ENCODE data around the gene MBNL2. TPM values are rescaled to one million over a fixed set of nuclear protein-coding genes. Genes with fewer than 3 reads are reported as not detected.

The MBNL2 gene
- total and polyA plus RNA-seq, 2 of the 13 experiments (the other 11 are each of a cell fraction or from before 2014, with no cell fraction given), result 30.8 to 59.0 TPM

DNA sequence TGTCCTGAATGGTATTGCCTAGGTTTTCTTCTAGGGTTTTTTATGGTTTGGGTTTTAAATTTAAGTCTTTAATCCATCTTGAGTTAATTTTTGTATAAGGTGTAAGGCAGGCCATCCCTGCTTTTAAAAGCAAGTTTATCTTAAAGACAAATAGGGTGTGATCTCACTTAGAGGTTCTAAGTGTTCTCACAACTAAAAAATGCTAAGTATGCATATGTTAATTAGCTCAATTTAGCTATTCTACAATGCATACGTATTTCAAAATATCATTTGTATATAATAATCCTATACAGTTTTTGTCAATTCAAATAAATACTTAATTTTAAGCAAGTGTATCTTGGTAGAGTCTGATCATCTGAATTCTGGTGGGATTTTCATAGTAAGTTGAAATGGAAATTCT lies 50.4 kb downstream of the MBNL2 start:
- no peaks in the 10 kb centered on the region for H3K27me3 ChIP-seq (ENCODE audit: control insufficient read depth in 1 of 2, insufficient read depth in 2 of 2, low read length in 2 of 2)
- no TSS peak for BruUV-seq (replicated peaks)

DNA sequence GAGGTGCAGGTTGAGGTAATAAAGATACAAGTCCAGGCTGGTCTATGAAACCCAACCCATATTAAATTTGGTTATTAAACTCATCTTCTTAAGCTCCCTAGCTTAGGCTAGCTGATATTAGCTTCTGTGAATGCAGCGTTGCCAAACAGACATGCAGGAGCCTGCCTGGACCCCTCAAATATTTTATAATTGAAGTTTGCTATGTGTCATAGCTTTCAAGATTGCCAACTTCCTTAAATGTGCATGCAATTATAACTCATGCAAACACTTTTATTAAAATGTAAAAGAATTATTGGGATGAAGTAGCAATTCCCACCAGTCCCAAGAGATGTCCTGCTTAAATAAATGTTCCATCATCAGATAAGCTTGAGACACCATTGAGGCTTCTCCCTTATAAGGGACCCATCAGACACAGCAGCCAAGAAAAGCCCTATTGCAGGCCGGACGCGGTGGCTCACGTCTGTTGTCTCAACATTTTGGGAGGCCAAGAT lies 51.3 kb downstream of the MBNL2 start:
- Histone ChIP-seq H2AFZ (ENCODE audit: low read length) (no peak overlapping the region), H3K4me2 (ENCODE audit: low read depth, low read length) (peak overlapping the region; percentile 26; the same call in 1 of the 2 replicates), H3K79me2 (ENCODE audit: insufficient read depth, low read length) (peaks cover 77% of the 10 kb centered on the region), H3K4me1 (ENCODE audit: insufficient read depth, low read length) (peaks cover 94% of the 10 kb centered on the region), H3K4me3 (replicated peaks in 1 of 3; ENCODE audit: insufficient read depth in 1 of 3, low read depth in 2 of 3, low read length in 3 of 3) (no peak overlapping the region), H4K20me1 (ENCODE audit: insufficient read depth, low read length) (peaks cover 1% of the 10 kb centered on the region; the same call in 1 of the 2 replicates), H3K9ac (ENCODE audit: insufficient read depth, low read depth, low read length) (peak overlapping the region; percentile 57; the same call in 1 of the 2 replicates), H3K36me3 (replicated peaks in 1 of 2; ENCODE audit: control insufficient read depth in 1 of 2, insufficient read depth in 2 of 2, low read length in 2 of 2) (peaks cover 5 to 31% of the 10 kb centered on the region in 2 experiments), H3K9me3 (ENCODE audit: low read length) (no peaks in the 10 kb centered on the region), H3K27ac (ENCODE audit: extremely low read length, insufficient read depth, low read length) (peak overlapping the region; percentile 86), H3K27me3 (ENCODE audit: control insufficient read depth in 1 of 2, insufficient read depth in 2 of 2, low read length in 2 of 2) (no peaks in the 10 kb centered on the region)
- 98% methylated on average over 5 of the region's 5 CpGs for WGBS (ENCODE audit: low lambda C conversion rate)
- ATAC-seq, result no peak
- BruUV-seq (replicated peaks), result no TSS peak
- intact Hi-C loops (cut with micrococcal nuclease; ENCODE audit: unreplicated experiment), result no loop called here
- CTCF ChIA-PET (ENCODE audit: low intra/inter-chr PET ratio, low total read pairs), result no interaction called here
- POLR2A ChIA-PET, result interaction anchor here (1.4 to 2.3 kb wide), 2 partner anchors 14 to 15 kb away, joined by 4 to 11 read pairs; no protein-coding TSS in a partner anchor
- DNase-seq (ENCODE audit: low spot score), result no peak
- in situ Hi-C loops (cut with HindIII; ENCODE audit: extremely low pct_ligation_motif_present, low pct_unique_long_range_greater_than_20kb), result no loop called here
- FAIRE-seq, result no peak
- TF ChIP-seq FIP1L1 (IDR thresholded peaks at IDR 0.05; ENCODE audit: borderline replicate concordance, insufficient read depth, low read depth, low read length), result no peak
- no peak for TF ChIP-seq SP4 (CRISPR knock-in tag; IDR thresholded peaks at IDR 0.05)
- no peak for TF ChIP-seq SMARCC2 (IDR thresholded peaks at IDR 0.05)
- TF ChIP-seq, protein P1, sequence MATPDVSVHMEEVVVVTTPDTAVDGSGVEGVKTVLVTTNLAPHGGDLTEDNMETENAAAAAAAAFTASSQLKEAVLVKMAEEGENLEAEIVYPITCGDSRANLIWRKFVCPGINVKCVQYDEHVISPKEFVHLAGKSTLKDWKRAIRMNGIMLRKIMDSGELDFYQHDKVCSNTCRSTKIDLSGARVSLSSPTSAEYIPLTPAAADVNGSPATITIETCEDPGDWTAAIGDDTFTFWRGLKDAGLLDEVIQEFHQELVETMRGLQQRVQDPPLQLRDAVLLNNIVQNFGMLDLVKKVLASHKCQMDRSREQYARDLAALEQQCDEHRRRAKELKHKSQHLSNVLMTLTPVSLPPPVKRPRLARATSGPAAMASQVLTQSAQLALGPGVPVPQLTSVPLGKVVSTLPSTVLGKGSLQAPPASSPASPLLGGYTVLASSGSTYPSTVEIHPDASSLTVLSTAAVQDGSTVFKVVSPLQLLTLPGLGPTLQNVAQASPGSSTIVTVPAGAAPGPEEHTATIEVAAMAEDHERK (CRISPR knock-in tag; IDR thresholded peaks at IDR 0.05; ENCODE audit: low read depth), result no peak
- no peak for TF ChIP-seq MIXL1 (CRISPR knock-in tag; IDR thresholded peaks at IDR 0.05)
- TF ChIP-seq MEIS2 (CRISPR knock-in tag; IDR thresholded peaks at IDR 0.05), result no peak
- TF ChIP-seq MED8 (CRISPR knock-in tag; IDR thresholded peaks at IDR 0.05; ENCODE audit: insufficient replicate concordance), result no peak
- no peak for TF ChIP-seq AFF4 (CRISPR knock-in tag; IDR thresholded peaks at IDR 0.05)
- TF ChIP-seq MAFK (conservative IDR thresholded peaks at IDR 0.05 in 1 of 2, IDR thresholded peaks at IDR 0.05 in 1 of 2; ENCODE audit: low read length in 2 of 2), result no peak
- TF ChIP-seq ZNF674 (CRISPR knock-in tag; IDR thresholded peaks at IDR 0.05; ENCODE audit: low read depth), result no peak
- TF ChIP-seq ZBTB7A (CRISPR knock-in tag; IDR thresholded peaks at IDR 0.05), result no peak

More for the DNA sequence above, 50.4 kb downstream of the MBNL2 start:
- Histone ChIP-seq H3K27ac (ENCODE audit: extremely low read length, insufficient read depth, low read length) (peak overlapping the region; percentile 86), H3K9ac (ENCODE audit: insufficient read depth, low read depth, low read length) (no peak overlapping the region), H3K4me2 (ENCODE audit: low read depth, low read length) (no peak overlapping the region), H3K4me1 (ENCODE audit: insufficient read depth, low read length) (peaks cover 94% of the 10 kb centered on the region), H2AFZ (ENCODE audit: low read length) (no peak overlapping the region), H4K20me1 (ENCODE audit: insufficient read depth, low read length) (peaks cover 4% of the 10 kb centered on the region; the same call in 1 of the 2 replicates), H3K79me2 (ENCODE audit: insufficient read depth, low read length) (peaks cover 76% of the 10 kb centered on the region), H3K4me3 (replicated peaks in 1 of 3; ENCODE audit: insufficient read depth in 1 of 3, low read depth in 2 of 3, low read length in 3 of 3) (no peak overlapping the region), H3K36me3 (replicated peaks in 1 of 2; ENCODE audit: control insufficient read depth in 1 of 2, insufficient read depth in 2 of 2, low read length in 2 of 2) (peaks cover 4 to 38% of the 10 kb centered on the region in 2 experiments), H3K9me3 (ENCODE audit: low read length) (no peaks in the 10 kb centered on the region)
- FAIRE-seq (no peak), ATAC-seq (no peak), DNase-seq (ENCODE audit: low spot score) (no peak)
- intact Hi-C loops (cut with micrococcal nuclease; ENCODE audit: unreplicated experiment) (no loop called here), in situ Hi-C loops (cut with HindIII; ENCODE audit: extremely low pct_ligation_motif_present, low pct_unique_long_range_greater_than_20kb) (no loop called here)
- ChIA-PET CTCF (ENCODE audit: low intra/inter-chr PET ratio, low total read pairs) (no interaction called here), POLR2A (interaction anchor here (2.3 kb wide), 1 partner anchor 13 kb away, joined by 11 read pairs; no protein-coding TSS in a partner anchor)
- TF ChIP-seq MAFK (conservative IDR thresholded peaks at IDR 0.05 in 1 of 2, IDR thresholded peaks at IDR 0.05 in 1 of 2; ENCODE audit: low read length in 2 of 2), result peak in 1 of 2 experiments; percentile 64; a peak in 3 of 4 replicates
- no peak for TF ChIP-seq KDM5A (IDR thresholded peaks at IDR 0.05; ENCODE audit: borderline replicate concordance, low read length)
- TF ChIP-seq SNAPC2 (CRISPR knock-in tag; IDR thresholded peaks at IDR 0.05), result no peak
- peak; percentile 23; the same call in 1 of the 2 replicates for TF ChIP-seq MAFF (IDR thresholded peaks at IDR 0.05; ENCODE audit: low read depth, low read length)
- TF ChIP-seq FOXK1 (CRISPR knock-in tag; IDR thresholded peaks at IDR 0.05; ENCODE audit: borderline replicate concordance, low read depth), result no peak
- 95% methylated on average over 1 of the region's 1 CpG for WGBS (ENCODE audit: low lambda C conversion rate)
